Thoracic aorta (tissue), 2 donors: ENCODE data around the gene SMIM10L1. TPM values are rescaled to one million over a fixed set of nuclear protein-coding genes. Genes with fewer than 3 reads are reported as not detected.

Experiments used
- ATAC-seq: fragments of 150-250 bp; one replicate; pipeline ENCODE4 v1.8.0; 2017; ENCODE audit warnings: low read depth; ENCODE audit not compliant: insufficient number of reproducible peaks, low FRiP score
- DNase-seq: peaks from one replicate; pipeline ENCODE4 v3.0.0-alpha.2; 2020; ENCODE audit warnings: low spot score
- H3K27ac ChIP-seq, 2 donors: fragments of 200-600 bp; sonication (generic); 1 replicate in 1 of 2; 2 replicates in 1 of 2; pipeline ENCODE4 v1.5.1; 2016; ENCODE audit warnings: mild to moderate bottlenecking in 2 of 2, moderate library complexity in 2 of 2
- H3K27me3 ChIP-seq: fragments of 200-600 bp; sonication (generic); replicated peaks from 2 replicates; pipeline ENCODE4 v1.6.0; 2016; ENCODE audit warnings: mild to moderate bottlenecking; ENCODE audit not compliant: insufficient read depth
- H3K36me3 ChIP-seq: fragments of 200-600 bp; sonication (generic); one replicate; pipeline ENCODE4 v1.5.1; 2016
- H3K4me1 ChIP-seq, 2 donors: fragments of 200-600 bp; sonication (generic); 1 replicate in 1 of 2; 2 replicates in 1 of 2; pipeline versions ENCODE4 v1.5.1 to v1.6.0; 2016; ENCODE audit warnings: low read depth in 2 of 2, mild to moderate bottlenecking in 1 of 2; ENCODE audit not compliant: control insufficient read depth in 1 of 2
- H3K4me3 ChIP-seq: fragments of 200-600 bp; sonication (generic); 2 replicates; pipeline ENCODE4 v1.5.1; 2016; ENCODE audit warnings: mild to moderate bottlenecking
- H3K9me3 ChIP-seq: fragments of 200-600 bp; sonication (generic); 2 replicates; pipeline ENCODE4 v1.5.1; 2016
- total RNA-seq, 2 donors: library from RNA; depleted of rRNA; stranded (reverse); fragments of >200 nt; gene quantifications; one replicate each; pipeline versions ENCODE4 v1.1.0 to v1.2.3, GENCODE V29; 2016
- TF ChIP-seq, protein P1 (sequence below): fragments of 200-600 bp; sonication (generic); IDR thresholded peaks from one replicate; pipeline ENCODE4 v1.5.1; 2019; ENCODE audit warnings: antibody characterized with exemption

Gene SMIM10L1
- total RNA-seq, 2 donors from 2014 or later = 4.7 to 10.4 TPM

GRCh38 chr12:11134305-11134704 lies 36.7 kb upstream of the SMIM10L1 start, which contains the start of gene TAS2R30:
Gene TAS2R30 (minus strand): TSS chr12:11134644. CDS start chr12:11134244, 400 bp downstream.
- ATAC-seq (no peak), DNase-seq (no peak)
- Histone ChIP-seq H3K27me3 (no peaks in the 10 kb centered on the region), H3K27ac (no peak within 1 kb of the TSS), H3K9me3 (no peaks in the 10 kb centered on the region), H3K4me3 (no peak within 1 kb of the TSS), H3K4me1 (peaks cover 0 to 3% of the 10 kb centered on the region in 2 donors), H3K36me3 (no peaks in the 10 kb centered on the region)
- TF ChIP-seq, protein P1, sequence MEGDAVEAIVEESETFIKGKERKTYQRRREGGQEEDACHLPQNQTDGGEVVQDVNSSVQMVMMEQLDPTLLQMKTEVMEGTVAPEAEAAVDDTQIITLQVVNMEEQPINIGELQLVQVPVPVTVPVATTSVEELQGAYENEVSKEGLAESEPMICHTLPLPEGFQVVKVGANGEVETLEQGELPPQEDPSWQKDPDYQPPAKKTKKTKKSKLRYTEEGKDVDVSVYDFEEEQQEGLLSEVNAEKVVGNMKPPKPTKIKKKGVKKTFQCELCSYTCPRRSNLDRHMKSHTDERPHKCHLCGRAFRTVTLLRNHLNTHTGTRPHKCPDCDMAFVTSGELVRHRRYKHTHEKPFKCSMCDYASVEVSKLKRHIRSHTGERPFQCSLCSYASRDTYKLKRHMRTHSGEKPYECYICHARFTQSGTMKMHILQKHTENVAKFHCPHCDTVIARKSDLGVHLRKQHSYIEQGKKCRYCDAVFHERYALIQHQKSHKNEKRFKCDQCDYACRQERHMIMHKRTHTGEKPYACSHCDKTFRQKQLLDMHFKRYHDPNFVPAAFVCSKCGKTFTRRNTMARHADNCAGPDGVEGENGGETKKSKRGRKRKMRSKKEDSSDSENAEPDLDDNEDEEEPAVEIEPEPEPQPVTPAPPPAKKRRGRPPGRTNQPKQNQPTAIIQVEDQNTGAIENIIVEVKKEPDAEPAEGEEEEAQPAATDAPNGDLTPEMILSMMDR = no peak

DNA sequence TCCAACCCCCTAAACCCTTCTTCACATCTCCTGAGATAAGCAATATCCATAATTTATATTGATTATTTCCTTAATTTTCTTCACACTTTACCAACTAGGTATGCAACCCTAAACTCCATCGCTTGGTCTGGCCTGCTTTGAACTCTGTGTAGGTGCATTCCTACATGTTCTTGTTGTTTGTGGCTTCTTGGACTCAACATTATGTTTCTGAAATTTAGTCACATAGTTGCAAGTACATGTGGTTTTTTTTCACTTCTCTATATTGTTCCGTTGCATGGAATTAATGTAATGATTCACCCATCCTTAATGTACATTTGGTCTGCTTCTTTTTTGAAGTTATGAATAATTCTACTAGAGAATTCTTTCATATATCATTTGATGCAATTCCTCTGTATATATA lies 34.9 kb upstream of the SMIM10L1 start:
- Histone ChIP-seq H3K9me3 (no peaks in the 10 kb centered on the region), H3K4me1 (peaks cover 0 to 3% of the 10 kb centered on the region in 2 donors), H3K4me3 (no peak overlapping the region), H3K36me3 (no peaks in the 10 kb centered on the region), H3K27me3 (no peaks in the 10 kb centered on the region), H3K27ac (no peak overlapping the region)
- DNase-seq = no peak
- TF ChIP-seq, protein P1 = no peak
- no peak for ATAC-seq

DNA sequence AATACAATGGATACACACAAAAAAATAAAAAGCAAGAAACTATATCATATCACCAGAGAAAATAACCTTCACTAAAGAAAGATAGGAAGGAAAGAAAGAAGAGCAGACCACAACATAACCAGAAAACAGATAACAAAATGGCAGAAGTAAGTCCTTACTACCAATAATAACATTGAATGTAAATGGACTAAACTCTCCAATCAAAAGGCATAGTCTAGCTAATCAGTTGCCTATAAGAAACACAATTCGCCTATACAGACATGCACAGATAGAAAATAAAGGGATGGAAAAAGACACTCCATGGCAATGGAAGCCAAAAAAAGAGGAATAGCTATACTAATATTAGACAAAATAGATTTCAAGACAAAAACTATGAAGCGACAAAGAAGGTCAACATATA lies 27.6 kb upstream of the SMIM10L1 start:
- DNase-seq (no peak), ATAC-seq (no peak)
- TF ChIP-seq, protein P1 = no peak
- Histone ChIP-seq H3K9me3 (no peaks in the 10 kb centered on the region), H3K4me3 (no peak overlapping the region), H3K27me3 (no peaks in the 10 kb centered on the region), H3K27ac (no peak overlapping the region), H3K4me1 (no peaks in the 10 kb centered on the region), H3K36me3 (no peaks in the 10 kb centered on the region)

GRCh38 chr12:11144297-11144696 lies 26.7 kb upstream of the SMIM10L1 start:
- DNase-seq (no peak), ATAC-seq (no peak)
- Histone ChIP-seq H3K4me3 (no peak overlapping the region), H3K27ac (no peak overlapping the region), H3K4me1 (no peaks in the 10 kb centered on the region), H3K36me3 (no peaks in the 10 kb centered on the region), H3K9me3 (no peaks in the 10 kb centered on the region), H3K27me3 (no peaks in the 10 kb centered on the region)
- TF ChIP-seq, protein P1 = no peak

GRCh38 chr12:11147420-11147819 lies 23.6 kb upstream of the SMIM10L1 start:
- ATAC-seq (no peak), DNase-seq (no peak)

More at GRCh38 chr12:11147420-11147819, 23.6 kb upstream of the SMIM10L1 start:
- Histone ChIP-seq H3K36me3 (no peaks in the 10 kb centered on the region), H3K27ac (no peak overlapping the region), H3K27me3 (no peaks in the 10 kb centered on the region), H3K4me3 (no peak overlapping the region), H3K9me3 (no peaks in the 10 kb centered on the region), H3K4me1 (no peaks in the 10 kb centered on the region)
- TF ChIP-seq, protein P1 = no peak
